Type B pancreatic cell (in vitro differentiated cells): ENCODE measurements around the gene CNOT1. TPM values are rescaled to one million over a fixed set of nuclear protein-coding genes. Genes with fewer than 3 reads are reported as not detected.
A peak's percentile ranks its signal among the peaks of the same experiment; 100 is the strongest.
"Not testable (repeated sequence)": the region's sequence is repeated elsewhere in the genome, so short reads cannot be mapped to it uniquely, and the experiment has no call there.

Experiments used
- DNase-seq: peaks from one replicate; pipeline ENCODE4 v3.0.0; 2021; ENCODE audit warnings: mixed read lengths; ENCODE audit not compliant: unreplicated experiment; ENCODE audit errors: extremely low spot score
- H3K27ac Mint-ChIP-seq: 2 replicates; pipeline ENCODE4 v1.8.0; 2021; ENCODE audit warnings: mild to moderate bottlenecking, mixed read lengths
- H3K27me3 Mint-ChIP-seq: 2 replicates; pipeline ENCODE4 v1.8.0; 2021; ENCODE audit warnings: mixed read lengths
- H3K36me3 Mint-ChIP-seq: 2 replicates; pipeline ENCODE4 v1.8.0; 2021; ENCODE audit warnings: mixed read lengths
- H3K4me1 Mint-ChIP-seq: one replicate; pipeline ENCODE4 v1.8.0; 2021; ENCODE audit warnings: mixed read lengths; ENCODE audit not compliant: unreplicated experiment
- H3K4me3 Mint-ChIP-seq: 2 replicates; pipeline ENCODE4 v1.8.0; 2021; ENCODE audit warnings: mild to moderate bottlenecking, mixed read lengths
- H3K9me3 Mint-ChIP-seq: 2 replicates; pipeline ENCODE4 v1.8.0; 2021; ENCODE audit warnings: mixed read lengths
- CTCF ChIP-seq: fragments of 200-600 bp; sonication (generic); conservative IDR thresholded peaks from 2 replicates; pipeline ENCODE4 v1.5.0; 2021; ENCODE audit warnings: antibody characterized with exemption, mild to moderate bottlenecking
- total RNA-seq: library from RNA; stranded (reverse); gene quantifications from 2 replicates; pipeline ENCODE4 v1.2.1, GENCODE V29; 2021; ENCODE audit warnings: low replicate concordance

The CNOT1 gene
- total RNA-seq, 1 donor from 2014 or later = 216 TPM

GRCh38 chr16:58493756-58494431 lies 135.7 kb downstream of the CNOT1 start:
- H3K4me3 Mint-ChIP-seq = no peak overlapping the region
- no peaks in the 10 kb centered on the region for H3K36me3 Mint-ChIP-seq
- peaks cover 4% of the 10 kb centered on the region for H3K27me3 Mint-ChIP-seq
- no peak for DNase-seq
- H3K27ac Mint-ChIP-seq = no peak overlapping the region
- H3K9me3 Mint-ChIP-seq = no peaks in the 10 kb centered on the region
- peaks cover 22% of the 10 kb centered on the region for H3K4me1 Mint-ChIP-seq
- TF ChIP-seq CTCF = no peak

- Mint-ChIP-seq H3K4me1 (peaks cover 22% of the 10 kb centered on the region), H3K9me3 (no peaks in the 10 kb centered on the region), H3K27ac (peak overlapping the region; percentile 0), H3K36me3 (no peaks in the 10 kb centered on the region), H3K27me3 (peaks cover 4% of the 10 kb centered on the region), H3K4me3 (no peak overlapping the region)
- DNase-seq = no peak
- no peak for TF ChIP-seq CTCF
These were observed 136.9 kb downstream of the CNOT1 start for GRCh38 chr16:58492735-58493134.

- peaks cover 4% of the 10 kb centered on the region for H3K27me3 Mint-ChIP-seq
- DNase-seq = no peak
- no peaks in the 10 kb centered on the region for H3K36me3 Mint-ChIP-seq
- H3K4me1 Mint-ChIP-seq = peaks cover 22% of the 10 kb centered on the region
- no peak overlapping the region for H3K27ac Mint-ChIP-seq
- H3K9me3 Mint-ChIP-seq = no peaks in the 10 kb centered on the region
- TF ChIP-seq CTCF = no peak
- H3K4me3 Mint-ChIP-seq = no peak overlapping the region
These were observed 137.6 kb downstream of the CNOT1 start for GRCh38 chr16:58492066-58492465.

- H3K27ac Mint-ChIP-seq, H3K27me3 Mint-ChIP-seq, DNase-seq, H3K4me3 Mint-ChIP-seq, H3K36me3 Mint-ChIP-seq, H3K9me3 Mint-ChIP-seq: not testable (repeated sequence)
- H3K4me1 Mint-ChIP-seq = peaks cover 19% of the 10 kb centered on the region
These were observed 139.1 kb downstream of the CNOT1 start for GRCh38 chr16:58490539-58490938.

- no peak for DNase-seq
- Mint-ChIP-seq H3K4me1 (peaks cover 14% of the 10 kb centered on the region), H3K9me3 (no peaks in the 10 kb centered on the region), H3K4me3 (no peak overlapping the region), H3K27ac (no peak overlapping the region), H3K27me3 (peaks cover 4% of the 10 kb centered on the region), H3K36me3 (no peaks in the 10 kb centered on the region)
- no peak for TF ChIP-seq CTCF
These were observed 139.6 kb downstream of the CNOT1 start for GRCh38 chr16:58490065-58490464.

GRCh38 chr16:58488531-58488930 lies 141.1 kb downstream of the CNOT1 start:
- H3K27me3 Mint-ChIP-seq = peaks cover 4% of the 10 kb centered on the region
- H3K4me3 Mint-ChIP-seq = no peak overlapping the region
- H3K9me3 Mint-ChIP-seq = no peaks in the 10 kb centered on the region
- no peak for DNase-seq
- H3K27ac Mint-ChIP-seq = no peak overlapping the region
- TF ChIP-seq CTCF = no peak
- H3K4me1 Mint-ChIP-seq = peaks cover 9% of the 10 kb centered on the region
- H3K36me3 Mint-ChIP-seq = no peaks in the 10 kb centered on the region
